Measurements from ENCODE around the gene TOPBP1.

The TOPBP1 gene

GRCh38 chr3:133606902-133607301 is 54.8 kb downstream of the TOPBP1 start:
- no peak for TF ChIP-seq CTCF (IDR thresholded peaks at IDR 0.05; ENCODE audit: low read depth, low read length)
- no peak overlapping the region for H3K4me3 ChIP-seq (ENCODE audit: low read depth, low read length)

GRCh38 chr3:133606342-133606741 is 55.4 kb downstream of the TOPBP1 start:
- no peak overlapping the region for H3K4me3 ChIP-seq (ENCODE audit: low read depth, low read length)
- no peak for TF ChIP-seq CTCF (IDR thresholded peaks at IDR 0.05; ENCODE audit: low read depth, low read length)

GRCh38 chr3:133600572-133601081 is 61.1 kb downstream of the TOPBP1 start:
- no peak overlapping the region for H3K4me3 ChIP-seq (ENCODE audit: low read depth, low read length)
- no peak for TF ChIP-seq CTCF (IDR thresholded peaks at IDR 0.05; ENCODE audit: low read depth, low read length)

GRCh38 chr3:133599280-133599679 is 62.5 kb downstream of the TOPBP1 start:
- no peak overlapping the region for H3K4me3 ChIP-seq (ENCODE audit: low read depth, low read length)
- TF ChIP-seq CTCF (IDR thresholded peaks at IDR 0.05; ENCODE audit: low read depth, low read length), result no peak

- H3K4me3 ChIP-seq (ENCODE audit: low read depth, low read length), result no peak overlapping the region
- TF ChIP-seq CTCF (IDR thresholded peaks at IDR 0.05; ENCODE audit: low read depth, low read length), result no peak
Measured at GRCh38 chr3:133598405-133598804, 63.3 kb downstream of the TOPBP1 start.

GRCh38 chr3:133595341-133595740 is 66.4 kb downstream of the TOPBP1 start:
- H3K4me3 ChIP-seq (ENCODE audit: low read depth, low read length), result no peak overlapping the region
- no peak for TF ChIP-seq CTCF (IDR thresholded peaks at IDR 0.05; ENCODE audit: low read depth, low read length)

- TF ChIP-seq CTCF (IDR thresholded peaks at IDR 0.05; ENCODE audit: low read depth, low read length), result no peak
- no peak overlapping the region for H3K4me3 ChIP-seq (ENCODE audit: low read depth, low read length)
Measured at GRCh38 chr3:133593243-133593642, 68.5 kb downstream of the TOPBP1 start.
